Activated naive CD4-positive, alpha-beta T cell treated with anti-CD3 and anti-CD28 coated beads, Interleukin-2, amount 10 ng/mL, durations not matched to agents 7 days and 5 days (primary cell): ENCODE results near the gene GPC3.

Experiments used
- CTCF ChIA-PET: fragments of 350-600 bp; sonication (Branson Sonifier 250); formaldehyde crosslinking; loops from one replicate; lab custom pipeline; 2021; ENCODE audit warnings: antibody characterized with exemption; lab: Charles Lee
- DNase-seq: peaks from one replicate; pipeline ENCODE4 v3.0.0-alpha.2; 2020
- H3K27ac Mint-ChIP-seq: one replicate; pipeline ENCODE4 v1.8.0; 2021; ENCODE audit warnings: mild to moderate bottlenecking, moderate library complexity, mixed read lengths
- H3K27me3 Mint-ChIP-seq: one replicate; pipeline ENCODE4 v1.8.0; 2021; ENCODE audit warnings: mild to moderate bottlenecking, mixed read lengths
- H3K36me3 Mint-ChIP-seq: one replicate; pipeline ENCODE4 v1.8.0; 2021; ENCODE audit warnings: mixed read lengths
- H3K4me1 Mint-ChIP-seq: one replicate; pipeline ENCODE4 v1.8.0; 2021; ENCODE audit warnings: mixed read lengths
- H3K4me3 Mint-ChIP-seq: one replicate; pipeline ENCODE4 v1.8.0; 2021; ENCODE audit warnings: mild to moderate bottlenecking, moderate library complexity, mixed read lengths
- H3K9me3 Mint-ChIP-seq: one replicate; pipeline ENCODE4 v1.8.0; 2021; ENCODE audit warnings: mixed read lengths

Gene GPC3

GRCh38 chrX:133653358-133653757, 332.0 kb downstream of the GPC3 start:
- Mint-ChIP-seq H3K27ac (no peak overlapping the region), H3K4me3 (no peak overlapping the region), H3K36me3 (no peaks in the 10 kb centered on the region), H3K4me1 (no peaks in the 10 kb centered on the region), H3K9me3 (no peaks in the 10 kb centered on the region), H3K27me3 (no peaks in the 10 kb centered on the region)
- CTCF ChIA-PET, result no interaction called here
- DNase-seq, result no peak

- Mint-ChIP-seq H3K9me3 (no peaks in the 10 kb centered on the region), H3K4me3 (no peak overlapping the region), H3K27me3 (no peaks in the 10 kb centered on the region), H3K27ac (no peak overlapping the region), H3K4me1 (no peaks in the 10 kb centered on the region), H3K36me3 (no peaks in the 10 kb centered on the region)
- CTCF ChIA-PET, result no interaction called here
- DNase-seq, result no peak
Measured at GRCh38 chrX:133652185-133652584, 333.2 kb downstream of the GPC3 start.

GRCh38 chrX:133650239-133650638, 335.2 kb downstream of the GPC3 start:
- DNase-seq, result no peak
- Mint-ChIP-seq H3K4me1 (no peaks in the 10 kb centered on the region), H3K27me3 (no peaks in the 10 kb centered on the region), H3K36me3 (no peaks in the 10 kb centered on the region), H3K4me3 (no peak overlapping the region), H3K27ac (no peak overlapping the region), H3K9me3 (no peaks in the 10 kb centered on the region)
- CTCF ChIA-PET, result no interaction called here

GRCh38 chrX:133649651-133650050, 335.7 kb downstream of the GPC3 start:
- H3K9me3 Mint-ChIP-seq, result no peaks in the 10 kb centered on the region
- DNase-seq, result no peak
- no peaks in the 10 kb centered on the region for H3K36me3 Mint-ChIP-seq
- H3K27me3 Mint-ChIP-seq, result no peaks in the 10 kb centered on the region
- H3K4me1 Mint-ChIP-seq, result no peaks in the 10 kb centered on the region
- CTCF ChIA-PET, result no interaction called here
- H3K27ac Mint-ChIP-seq, result no peak overlapping the region
- H3K4me3 Mint-ChIP-seq, result no peak overlapping the region

- Mint-ChIP-seq H3K36me3 (no peaks in the 10 kb centered on the region), H3K4me1 (no peaks in the 10 kb centered on the region), H3K27ac (no peak overlapping the region), H3K27me3 (no peaks in the 10 kb centered on the region), H3K4me3 (no peak overlapping the region), H3K9me3 (no peaks in the 10 kb centered on the region)
- CTCF ChIA-PET, result no interaction called here
- DNase-seq, result no peak
Measured at GRCh38 chrX:133648594-133648993, 336.8 kb downstream of the GPC3 start.

GRCh38 chrX:133646719-133647116, 338.7 kb downstream of the GPC3 start:
- no peaks in the 10 kb centered on the region for H3K4me1 Mint-ChIP-seq
- H3K9me3 Mint-ChIP-seq, result no peaks in the 10 kb centered on the region
- H3K27ac Mint-ChIP-seq, result no peak overlapping the region
- no peak for DNase-seq
- CTCF ChIA-PET, result no interaction called here
- no peak overlapping the region for H3K4me3 Mint-ChIP-seq
- no peaks in the 10 kb centered on the region for H3K36me3 Mint-ChIP-seq
- H3K27me3 Mint-ChIP-seq, result no peaks in the 10 kb centered on the region

- no peaks in the 10 kb centered on the region for H3K36me3 Mint-ChIP-seq
- no peak overlapping the region for H3K27ac Mint-ChIP-seq
- DNase-seq, result no peak
- CTCF ChIA-PET, result no interaction called here
- H3K4me3 Mint-ChIP-seq, result no peak overlapping the region
- no peaks in the 10 kb centered on the region for H3K9me3 Mint-ChIP-seq
- H3K4me1 Mint-ChIP-seq, result no peaks in the 10 kb centered on the region
- H3K27me3 Mint-ChIP-seq, result no peaks in the 10 kb centered on the region
Measured at GRCh38 chrX:133645977-133646718, 339.2 kb downstream of the GPC3 start.

GRCh38 chrX:133645256-133645655, 340.1 kb downstream of the GPC3 start:
- H3K36me3 Mint-ChIP-seq, result no peaks in the 10 kb centered on the region
- H3K4me1 Mint-ChIP-seq, result no peaks in the 10 kb centered on the region
- no peaks in the 10 kb centered on the region for H3K9me3 Mint-ChIP-seq
- no peaks in the 10 kb centered on the region for H3K27me3 Mint-ChIP-seq
- no peak overlapping the region for H3K4me3 Mint-ChIP-seq
- CTCF ChIA-PET, result no interaction called here
- DNase-seq, result no peak
- H3K27ac Mint-ChIP-seq, result no peak overlapping the region

GRCh38 chrX:133640161-133641015, 345.0 kb downstream of the GPC3 start:
- H3K9me3 Mint-ChIP-seq, result no peaks in the 10 kb centered on the region
- H3K4me1 Mint-ChIP-seq, result no peaks in the 10 kb centered on the region
- H3K27ac Mint-ChIP-seq, result no peak overlapping the region
- no peak for DNase-seq
- no peaks in the 10 kb centered on the region for H3K27me3 Mint-ChIP-seq
- no peak overlapping the region for H3K4me3 Mint-ChIP-seq
- no peaks in the 10 kb centered on the region for H3K36me3 Mint-ChIP-seq
- CTCF ChIA-PET, result no interaction called here

- H3K36me3 Mint-ChIP-seq, result no peaks in the 10 kb centered on the region
- no peaks in the 10 kb centered on the region for H3K9me3 Mint-ChIP-seq
- CTCF ChIA-PET, result no interaction called here
- no peak overlapping the region for H3K4me3 Mint-ChIP-seq
- H3K27ac Mint-ChIP-seq, result no peak overlapping the region
- no peak for DNase-seq
- H3K4me1 Mint-ChIP-seq, result no peaks in the 10 kb centered on the region
- no peaks in the 10 kb centered on the region for H3K27me3 Mint-ChIP-seq
Measured at GRCh38 chrX:133639726-133640125, 345.7 kb downstream of the GPC3 start.

GRCh38 chrX:133638285-133638684, 347.1 kb downstream of the GPC3 start:
- CTCF ChIA-PET, result no interaction called here
- H3K27me3 Mint-ChIP-seq, result no peaks in the 10 kb centered on the region
- no peaks in the 10 kb centered on the region for H3K9me3 Mint-ChIP-seq
- no peaks in the 10 kb centered on the region for H3K4me1 Mint-ChIP-seq
- H3K27ac Mint-ChIP-seq, result no peak overlapping the region
- no peaks in the 10 kb centered on the region for H3K36me3 Mint-ChIP-seq
- no peak for DNase-seq
- no peak overlapping the region for H3K4me3 Mint-ChIP-seq

GRCh38 chrX:133637765-133638164, 347.6 kb downstream of the GPC3 start:
- no peak for DNase-seq
- H3K36me3 Mint-ChIP-seq, result no peaks in the 10 kb centered on the region
- H3K27ac Mint-ChIP-seq, result no peak overlapping the region
- no peaks in the 10 kb centered on the region for H3K9me3 Mint-ChIP-seq
- no peaks in the 10 kb centered on the region for H3K27me3 Mint-ChIP-seq
- no peaks in the 10 kb centered on the region for H3K4me1 Mint-ChIP-seq
- H3K4me3 Mint-ChIP-seq, result no peak overlapping the region
- CTCF ChIA-PET, result no interaction called here

GRCh38 chrX:133636009-133636408, 349.4 kb downstream of the GPC3 start:
- no peak for DNase-seq
- no peaks in the 10 kb centered on the region for H3K9me3 Mint-ChIP-seq
- H3K27me3 Mint-ChIP-seq, result no peaks in the 10 kb centered on the region
- no peaks in the 10 kb centered on the region for H3K4me1 Mint-ChIP-seq
- CTCF ChIA-PET, result no interaction called here
- no peak overlapping the region for H3K27ac Mint-ChIP-seq
- H3K4me3 Mint-ChIP-seq, result no peak overlapping the region
- no peaks in the 10 kb centered on the region for H3K36me3 Mint-ChIP-seq

- DNase-seq, result no peak
- Mint-ChIP-seq H3K36me3 (no peaks in the 10 kb centered on the region), H3K9me3 (no peaks in the 10 kb centered on the region), H3K27ac (no peak overlapping the region), H3K27me3 (no peaks in the 10 kb centered on the region), H3K4me1 (no peaks in the 10 kb centered on the region), H3K4me3 (no peak overlapping the region)
- CTCF ChIA-PET, result no interaction called here
Measured at GRCh38 chrX:133634416-133634815, 351.0 kb downstream of the GPC3 start.

GRCh38 chrX:133633950-133634349, 351.4 kb downstream of the GPC3 start:
- no peaks in the 10 kb centered on the region for H3K9me3 Mint-ChIP-seq
- H3K27ac Mint-ChIP-seq, result no peak overlapping the region
- CTCF ChIA-PET, result no interaction called here
- no peak overlapping the region for H3K4me3 Mint-ChIP-seq
- H3K27me3 Mint-ChIP-seq, result no peaks in the 10 kb centered on the region
- H3K4me1 Mint-ChIP-seq, result no peaks in the 10 kb centered on the region
- no peaks in the 10 kb centered on the region for H3K36me3 Mint-ChIP-seq
- DNase-seq, result no peak
